ENCODE measurements around the gene FAM170B. TPM values are rescaled to one million over a fixed set of nuclear protein-coding genes. Genes with fewer than 3 reads are reported as not detected.

FAM170B gene
- total and polyA plus RNA-seq, 2 of the 4 experiments (the other 2 are of a cell fraction): not detected

- Histone ChIP-seq H3K9me3 (ENCODE audit: control insufficient read depth, insufficient read depth, low read length) (no peaks in the 10 kb centered on the region), H3K18ac (ENCODE audit: low read depth, low read length) (no peak overlapping the region), H3K14ac (replicated peaks; ENCODE audit: low read depth, low read length) (no peak overlapping the region), H3K27ac (ENCODE audit: insufficient read depth, low read length) (no peak overlapping the region), H2BK20ac (ENCODE audit: low read depth, low read length) (no peak overlapping the region), H2AK9ac (replicated peaks; ENCODE audit: low read depth, low read length, poor library complexity) (no peak overlapping the region), H4K5ac (ENCODE audit: low read depth, low read length) (no peak overlapping the region), H3K79me1 (ENCODE audit: low read depth in 1 of 2, low read length in 2 of 2) (peaks cover 0 to 54% of the 10 kb centered on the region in 2 experiments; a peak in 3 of 4 replicates), H3K9me1 (ENCODE audit: insufficient read depth, low read length) (peaks cover 6% of the 10 kb centered on the region), H2BK5ac (ENCODE audit: low read depth, low read length, poor library complexity, severe bottlenecking) (no peak overlapping the region), H3K27me3 (ENCODE audit: control insufficient read depth, insufficient read depth, low read length) (no peaks in the 10 kb centered on the region; the same call in 1 of the 2 replicates), H4K91ac (ENCODE audit: insufficient read depth, low read depth, low read length) (no peak overlapping the region), H3K4me3 (ENCODE audit: insufficient read depth, low read depth, low read length) (no peak overlapping the region), H3K9ac (ENCODE audit: low read depth, low read length) (no peak overlapping the region), H2BK15ac (ENCODE audit: low read depth, low read length) (no peak overlapping the region), H3K36me3 (ENCODE audit: control insufficient read depth, insufficient read depth, low read length) (peaks cover 6% of the 10 kb centered on the region; the same call in 1 of the 2 replicates), H2AK5ac (ENCODE audit: low read depth, low read length) (no peak overlapping the region), H3K23ac (ENCODE audit: low read depth, low read length) (no peak overlapping the region), H4K20me1 (ENCODE audit: insufficient read depth, low read length) (peaks cover 10% of the 10 kb centered on the region), H3K4me1 (ENCODE audit: control insufficient read depth, insufficient read depth, low read length) (peaks cover 22% of the 10 kb centered on the region; the same call in 1 of the 2 replicates), H3K4me2 (ENCODE audit: low read depth, low read length) (no peak overlapping the region), H2AFZ (replicated peaks; ENCODE audit: low read length, poor library complexity) (no peak overlapping the region), H3K56ac (ENCODE audit: extremely low read depth, insufficient read depth, low read length) (no peak overlapping the region), H2BK120ac (ENCODE audit: low read depth, low read length) (no peak overlapping the region), H4K8ac (ENCODE audit: low read depth in 2 of 2, low read length in 2 of 2) (no peak overlapping the region), H3K4ac (ENCODE audit: low read depth, low read length) (no peak overlapping the region)
- no TSS peak for BruUV-seq (replicated peaks)
- WGBS, 2 experiments (ENCODE audit: extremely low coverage in 2 of 2, insufficient read length in 1 of 2): no CpG with 5 or more reads among the region's 3 CpGs
- TF ChIP-seq MXI1 (IDR thresholded peaks at IDR 0.05; ENCODE audit: borderline replicate concordance, low read depth, low read length) (no peak), MAZ (IDR thresholded peaks at IDR 0.05; ENCODE audit: borderline replicate concordance, low read depth, low read length) (no peak), RCOR1 (IDR thresholded peaks at IDR 0.05; ENCODE audit: insufficient replicate concordance, low read length) (no peak), RAD21 (IDR thresholded peaks at IDR 0.05; ENCODE audit: low read length) (no peak), ELK1 (IDR thresholded peaks at IDR 0.05; ENCODE audit: borderline replicate concordance, low read depth, low read length) (no peak), MAFK (IDR thresholded peaks at IDR 0.05; ENCODE audit: low read depth, low read length) (no peak), USF2 (IDR thresholded peaks at IDR 0.05; ENCODE audit: low read depth, low read length) (no peak), RFX5 (IDR thresholded peaks at IDR 0.05; ENCODE audit: low read depth, low read length) (no peak), BHLHE40 (IDR thresholded peaks at IDR 0.05; ENCODE audit: low read depth, low read length) (no peak), NFE2L2 (IDR thresholded peaks at IDR 0.05; ENCODE audit: low read depth, low read length) (no peak)
- DNase-seq (no peak), ATAC-seq (ENCODE audit: low read depth) (no peak)
- ChIA-PET CTCF (no interaction called here), POLR2A (ENCODE audit: unreplicated experiment) (interaction anchor here (0.5 kb wide), 1 partner anchor 103 kb away, joined by 4 read pairs; no protein-coding TSS in a partner anchor)
- in situ Hi-C loops (cut with MboI; ENCODE audit: low sequenced_read_pairs) (no loop called here), dilution Hi-C loops (cut with HindIII; ENCODE audit: low sequenced_read_pairs, unreplicated experiment) (no loop called here), intact Hi-C loops (cut with micrococcal nuclease) (loop anchor here (10.0 kb wide), 1 partner anchor 183 kb away; the partner anchor contains the start of gene C10orf71)
Measured at GRCh38 chr10:49112098-49112497, 21.7 kb downstream of the FAM170B start.

All from IMR-90 (cell line).